SHP77 treated with DMSO at 0.1 percent for 48 hours (cell line): Measurements from ENCODE around the gene CES4A.
"Not testable (repeated sequence)": the region's sequence is repeated elsewhere in the genome, so short reads cannot be mapped to it uniquely, and the experiment has no call there.

Source experiments
- DNase-seq: peaks from one replicate; lab custom pipeline; 2025; lab: John Stamatoyannopoulos, UW

Gene CES4A

DNA sequence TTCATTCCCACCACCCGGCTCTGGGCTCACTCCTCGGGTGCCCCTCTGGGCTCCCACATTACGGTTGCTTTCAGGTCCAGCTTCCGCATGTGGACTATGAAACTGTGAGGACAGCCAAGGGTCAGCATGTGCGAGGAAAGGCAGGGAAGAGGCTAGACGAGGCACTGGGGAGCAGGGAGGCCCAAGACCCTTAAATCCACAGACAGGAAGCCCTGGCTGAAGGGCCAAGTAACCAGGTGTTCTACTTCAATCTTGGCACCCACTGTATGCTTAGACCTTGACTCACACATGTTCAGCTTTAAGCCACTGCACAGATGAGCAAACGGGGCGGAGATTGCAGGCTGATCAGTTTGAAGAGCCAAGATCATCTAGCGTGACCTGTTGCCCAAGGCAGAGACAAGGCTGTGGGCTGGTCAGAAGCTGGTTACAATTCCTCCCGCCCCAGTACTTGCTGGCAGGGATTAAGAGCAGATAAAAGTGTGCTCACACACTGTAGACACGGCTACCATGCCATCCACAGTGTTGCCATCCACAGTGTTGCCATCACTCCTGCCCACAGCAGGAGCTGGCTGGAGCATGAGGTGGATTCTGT, at the start of gene CES4A:
Gene CES4A, plus strand, starts transcription at position 393 of the 592 bp plus-strand sequence. Its CDS starts 184 bp downstream, at position 577.
- DNase-seq, result no peak

DNA sequence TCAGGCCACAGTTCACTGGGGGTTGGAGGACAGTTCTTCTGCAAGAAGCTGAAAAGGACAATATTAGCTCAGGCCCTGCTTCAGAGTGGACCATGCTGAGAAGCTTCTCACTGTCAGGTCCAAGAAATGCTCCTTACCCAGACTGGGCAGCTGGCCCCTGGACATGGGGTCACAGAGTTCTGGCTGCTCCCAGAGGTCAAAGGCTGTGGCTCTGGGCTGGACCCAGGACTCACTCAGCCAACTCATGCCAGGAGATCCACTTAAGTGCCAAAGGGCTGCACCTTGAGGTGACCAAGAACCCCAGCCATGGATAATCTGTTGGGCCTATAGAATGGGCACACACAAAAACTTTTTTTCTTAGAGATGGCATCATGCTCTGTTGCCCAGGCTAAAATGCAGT, 49.0 kb upstream of the CES4A start:
- DNase-seq, result no peak

GRCh38 chr16:66940236-66940635, 48.2 kb upstream of the CES4A start:
- no peak for DNase-seq

DNA sequence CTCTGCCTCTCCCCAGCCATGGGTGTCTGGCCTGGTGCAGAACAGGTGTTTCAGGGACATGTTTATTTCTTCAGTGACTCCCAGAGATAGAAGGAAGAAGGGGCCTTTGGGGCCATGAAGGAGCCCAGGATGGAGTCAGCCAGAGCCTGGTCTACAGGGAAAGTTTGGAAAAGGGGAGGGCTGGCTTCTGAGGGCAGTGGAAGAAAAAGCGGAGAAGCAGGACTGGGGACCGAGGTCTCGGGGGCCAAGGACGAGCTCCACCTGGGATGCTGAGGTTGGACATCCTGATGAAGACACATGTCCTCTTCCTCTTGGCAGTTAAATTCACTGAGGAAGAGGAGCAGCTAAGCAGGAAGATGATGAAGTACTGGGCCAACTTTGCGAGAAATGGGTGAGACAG, 45.4 kb upstream of the CES4A start:
- DNase-seq, result no peak

GRCh38 chr16:66943426-66944053, 44.8 kb upstream of the CES4A start:
- no peak for DNase-seq

DNA sequence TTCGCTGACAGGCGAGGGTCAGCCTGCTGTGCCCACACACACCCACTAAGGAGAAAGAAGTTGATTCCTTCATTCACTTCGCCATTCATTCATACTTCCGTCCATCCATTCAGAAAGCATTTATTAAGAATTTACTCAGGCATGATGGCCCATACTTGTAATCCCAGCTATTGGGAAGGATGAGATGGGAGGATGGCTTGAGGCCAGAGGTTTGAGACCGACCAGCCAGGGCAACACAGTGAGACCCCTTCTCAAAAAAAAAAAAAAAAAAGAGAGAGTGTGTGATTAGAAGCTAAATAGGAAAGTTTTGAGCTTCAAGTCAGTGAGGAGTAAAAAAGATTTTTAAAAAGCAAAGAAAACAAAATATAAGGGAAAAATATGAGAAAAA, 44.3 kb upstream of the CES4A start:
- DNase-seq, result no peak

GRCh38 chr16:66944971-66945370, 43.4 kb upstream of the CES4A start:
- DNase-seq, result not testable (repeated sequence)

DNA sequence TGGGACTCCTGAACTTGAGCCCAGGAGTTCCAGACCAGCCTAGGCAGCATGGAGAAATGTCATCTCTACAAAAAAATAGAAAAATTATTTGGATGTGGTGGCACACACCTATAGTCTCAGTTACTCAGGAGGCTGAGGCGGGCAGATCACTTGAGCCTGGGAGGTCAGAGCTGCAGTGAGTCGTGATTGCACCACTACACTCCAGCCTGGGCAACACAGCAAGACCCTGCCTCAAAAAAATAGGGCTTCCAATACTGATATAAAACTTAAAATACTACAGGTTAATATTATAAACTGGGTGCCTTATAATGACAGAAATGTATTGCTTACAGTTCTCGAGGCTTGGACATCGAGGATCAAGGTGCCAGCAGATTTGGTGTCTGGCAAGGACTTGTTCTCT, 42.5 kb upstream of the CES4A start:
- DNase-seq, result no peak

GRCh38 chr16:66946541-66946940, 41.8 kb upstream of the CES4A start:
- no peak for DNase-seq

- DNase-seq, result no peak
Observed at GRCh38 chr16:66946974-66947301, 41.5 kb upstream of the CES4A start.

DNA sequence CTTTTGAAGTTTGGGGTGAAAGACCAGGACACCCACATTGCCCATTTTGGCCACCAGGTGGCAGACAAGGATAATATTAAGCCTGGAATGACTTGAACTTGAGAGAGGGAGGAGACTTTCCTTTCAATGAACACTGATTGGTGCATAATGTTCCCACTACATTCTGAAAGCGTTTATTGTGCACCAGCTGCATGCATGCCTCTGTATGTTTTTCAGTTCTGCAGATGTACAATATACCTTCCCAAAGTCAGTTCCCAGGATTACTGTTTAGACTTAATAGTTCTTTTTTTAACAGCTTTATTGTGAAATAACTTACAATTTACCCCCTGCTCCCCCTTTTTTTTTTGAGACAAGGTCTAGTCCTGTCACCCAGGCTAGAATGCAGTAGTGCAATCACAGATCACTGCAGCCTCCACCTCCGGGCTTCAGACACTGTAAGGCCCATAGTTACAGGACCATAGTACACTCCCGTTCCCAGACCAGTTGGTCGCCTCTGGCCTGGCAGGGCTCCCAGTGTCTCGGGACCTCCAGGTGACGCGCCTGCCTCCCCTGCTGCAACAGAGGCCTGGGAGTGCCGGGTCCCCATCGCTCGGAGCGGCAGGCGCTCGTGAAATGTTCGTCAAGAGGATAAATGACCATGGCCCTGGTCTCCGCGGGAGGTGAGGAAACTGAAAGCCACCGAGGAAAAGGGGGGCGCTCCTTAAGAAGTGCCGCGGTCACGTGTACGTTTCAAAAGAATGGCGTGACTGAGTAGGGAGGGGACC, 40.9 kb upstream of the CES4A start:
- peak; percentile 55 for DNase-seq

DNA sequence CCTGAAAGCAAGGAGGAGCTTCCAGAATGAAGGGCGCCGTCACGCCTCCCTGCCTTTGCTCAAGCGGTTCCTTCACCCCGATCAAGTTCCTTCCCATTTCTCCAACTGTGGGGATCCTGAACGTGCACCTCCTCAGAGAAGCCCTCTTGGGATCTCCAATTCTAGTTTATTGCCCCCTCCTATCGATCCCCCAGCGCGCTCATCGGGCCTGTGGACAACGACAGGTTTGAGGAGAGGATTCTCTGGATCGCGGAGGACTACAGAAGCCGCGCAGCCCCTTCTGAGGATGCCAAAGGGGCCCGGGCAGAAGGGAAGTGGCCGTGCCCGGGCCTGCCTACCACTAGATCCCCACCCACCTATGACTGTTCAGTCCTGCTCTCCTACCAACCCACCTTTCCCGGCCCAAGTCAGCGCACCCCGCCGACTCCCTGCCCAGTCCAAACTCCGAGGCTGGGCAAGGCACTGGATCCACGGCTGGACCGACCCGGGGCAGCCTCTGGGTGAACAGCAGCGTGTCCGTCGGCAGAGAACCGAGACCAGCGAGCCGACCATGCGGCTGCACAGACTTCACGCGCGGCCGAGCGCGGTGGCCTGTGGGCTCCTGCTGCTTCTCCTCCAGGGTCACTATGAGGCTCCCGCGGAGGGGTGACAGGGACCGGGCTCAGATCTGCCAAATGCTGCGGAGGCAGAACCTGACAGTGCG, 40.1 kb upstream of the CES4A start:
- DNase-seq, result no peak

GRCh38 chr16:66948837-66949225, 39.6 kb upstream of the CES4A start:
- DNase-seq, result no peak

GRCh38 chr16:66949472-66949871, 38.9 kb upstream of the CES4A start:
- DNase-seq, result no peak

- DNase-seq, result no peak
Observed at GRCh38 chr16:66950437-66950836, 38.0 kb upstream of the CES4A start.

- DNase-seq, result no peak
Observed at GRCh38 chr16:66950971-66951790, 37.2 kb upstream of the CES4A start.

GRCh38 chr16:66952430-66953110, 35.8 kb upstream of the CES4A start:
- DNase-seq, result no peak

DNA sequence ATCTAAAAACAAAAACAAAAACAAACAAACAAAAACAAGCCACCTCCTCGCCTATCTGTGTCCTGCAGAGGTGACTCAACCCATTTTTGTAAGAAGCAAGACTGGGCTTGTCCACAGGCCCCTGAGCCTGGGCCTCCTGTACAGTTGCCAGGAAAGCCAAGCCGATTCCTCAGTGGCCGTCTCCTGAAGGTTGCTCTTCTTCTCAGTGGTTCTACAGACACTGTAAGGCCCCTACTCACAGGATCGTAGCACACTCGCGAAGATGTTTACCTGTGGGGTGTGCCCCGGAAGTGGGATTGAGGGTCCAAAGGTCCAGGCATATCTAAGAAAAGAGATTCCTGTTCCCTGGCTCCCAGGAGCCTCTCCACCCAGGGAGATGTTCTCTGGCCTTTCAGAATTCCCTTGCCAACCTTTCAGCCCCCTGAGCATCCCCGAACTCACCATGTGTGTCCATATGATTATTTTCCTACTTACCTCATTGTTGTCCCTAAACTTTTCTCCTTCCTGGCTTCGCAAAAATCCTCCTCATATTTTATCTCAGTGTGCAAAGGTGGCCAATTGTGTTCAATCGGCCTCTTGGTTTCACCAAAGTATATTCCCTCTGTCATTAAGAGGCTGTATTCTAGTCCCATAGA, 34.8 kb upstream of the CES4A start:
- DNase-seq, result no peak

- DNase-seq, result peak; percentile 59
Observed at GRCh38 chr16:66954097-66954659, 34.2 kb upstream of the CES4A start.

- not testable (repeated sequence) for DNase-seq
Observed at GRCh38 chr16:66955363-66956153, 32.8 kb upstream of the CES4A start.
